Activated CD8-positive, alpha-beta T cell treated with anti-CD3 and anti-CD28 coated beads for 36 hours (primary cell): ENCODE measurements around the gene GNA14. TPM values are rescaled to one million over a fixed set of nuclear protein-coding genes. Genes with fewer than 3 reads are reported as not detected.

ENCODE experiments used
- ATAC-seq: fragments of 200-7000 bp; cut with Tn5 transposase; one replicate; pipeline ENCODE4 v1.10.0; 2021; ENCODE audit warnings: mild to moderate bottlenecking, moderate library complexity
- CTCF ChIA-PET: fragments of 350-600 bp; sonication (Branson Sonifier 250); formaldehyde crosslinking; loops from one replicate; lab custom pipeline; 2021; ENCODE audit warnings: antibody characterized with exemption; lab: Charles Lee
- POLR2A ChIA-PET: fragments of 350-600 bp; sonication (Branson Sonifier 250); formaldehyde crosslinking; loops from one replicate; lab custom pipeline; 2021; ENCODE audit warnings: antibody characterized with exemption; lab: Charles Lee
- DNase-seq: peaks from one replicate; pipeline ENCODE4 v3.0.0-alpha.2; 2020
- H3K27ac Mint-ChIP-seq: one replicate; pipeline ENCODE4 v1.8.0; 2021; ENCODE audit warnings: mild to moderate bottlenecking, mixed read lengths
- H3K27me3 Mint-ChIP-seq: one replicate; pipeline ENCODE4 v1.8.0; 2021; ENCODE audit warnings: mixed read lengths
- H3K36me3 Mint-ChIP-seq: one replicate; pipeline ENCODE4 v1.8.0; 2021; ENCODE audit warnings: low read depth, mixed read lengths
- H3K4me1 Mint-ChIP-seq: one replicate; pipeline ENCODE4 v1.8.0; 2021; ENCODE audit warnings: low read depth, mixed read lengths
- H3K4me3 Mint-ChIP-seq: one replicate; pipeline ENCODE4 v1.8.0; 2021; ENCODE audit warnings: mild to moderate bottlenecking, moderate library complexity, mixed read lengths
- H3K9me3 Mint-ChIP-seq: one replicate; pipeline ENCODE4 v1.8.0; 2021; ENCODE audit warnings: mixed read lengths
- CTCF ChIP-seq: fragments of 200-600 bp; IDR thresholded peaks from one replicate; pipeline ENCODE4 v1.8.0; 2022; ENCODE audit warnings: antibody characterized with exemption, mild to moderate bottlenecking
- intact Hi-C: fragments of 100-400 bp; cut with micrococcal nuclease; formaldehyde crosslinking; loops from one replicate; pipeline ENCODE4 v1.10.0; 2022
- total RNA-seq, 2 experiments: library from RNA; stranded (reverse); gene quantifications; one replicate each; pipeline ENCODE4 v1.2.3, GENCODE V29; 2021

GNA14 gene
- total RNA-seq, 2 experiments from 2014 or later = not detected

DNA sequence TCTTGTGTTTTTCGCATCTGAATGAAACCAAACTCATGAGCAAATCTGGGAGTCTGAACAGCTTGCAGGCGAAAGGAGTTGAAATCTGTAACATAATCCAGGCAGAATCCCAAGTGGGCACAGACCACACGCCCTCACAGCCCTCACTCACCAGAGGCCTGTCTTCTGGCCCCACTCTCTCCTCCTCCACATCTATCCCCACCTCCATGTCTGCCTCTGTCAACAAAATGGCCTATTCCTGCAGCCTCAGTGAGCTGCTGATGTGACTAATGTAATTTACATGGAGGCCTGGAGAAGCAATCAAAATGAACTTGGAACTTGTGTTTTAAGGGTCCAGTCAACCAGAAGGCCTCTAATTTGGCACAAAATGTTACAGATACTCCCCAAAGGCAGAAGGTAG lies 136.6 kb downstream of the GNA14 start:
- POLR2A ChIA-PET = no interaction called here
- Mint-ChIP-seq H3K4me3 (no peak overlapping the region), H3K9me3 (no peaks in the 10 kb centered on the region), H3K36me3 (no peaks in the 10 kb centered on the region), H3K27ac (no peak overlapping the region), H3K27me3 (peaks cover 1% of the 10 kb centered on the region), H3K4me1 (peaks cover 6% of the 10 kb centered on the region)
- intact Hi-C loops = no loop called here
- no peak for TF ChIP-seq CTCF
- DNase-seq (no peak), ATAC-seq (no peak)
- CTCF ChIA-PET = no interaction called here

DNA sequence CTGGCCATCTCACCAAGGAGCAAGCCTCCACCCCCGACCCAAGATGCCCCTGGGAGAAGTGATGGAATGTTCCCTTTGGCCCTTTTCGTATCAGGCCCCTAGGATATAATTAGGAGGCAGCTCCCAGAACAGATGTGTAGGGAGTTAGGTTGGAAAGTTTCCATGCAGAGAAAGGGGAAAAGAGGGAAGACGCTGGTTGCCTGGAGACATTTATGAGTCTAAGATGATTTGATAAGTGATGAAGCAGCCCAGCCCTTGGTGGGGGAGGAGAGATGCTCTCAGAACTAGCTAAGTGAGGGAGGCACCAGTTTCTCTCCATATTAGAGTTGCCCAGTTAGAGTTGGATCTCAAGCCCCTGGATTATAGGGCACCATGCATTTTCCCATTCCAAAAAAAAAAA lies 137.5 kb downstream of the GNA14 start:
- no peak for TF ChIP-seq CTCF
- ChIA-PET CTCF (no interaction called here), POLR2A (no interaction called here)
- H3K36me3 Mint-ChIP-seq = no peaks in the 10 kb centered on the region
- H3K4me3 Mint-ChIP-seq = no peak overlapping the region
- no peak for DNase-seq
- H3K9me3 Mint-ChIP-seq = no peaks in the 10 kb centered on the region
- no peak overlapping the region for H3K27ac Mint-ChIP-seq
- intact Hi-C loops = no loop called here
- ATAC-seq = no peak
- H3K4me1 Mint-ChIP-seq = peaks cover 6% of the 10 kb centered on the region
- H3K27me3 Mint-ChIP-seq = peaks cover 1% of the 10 kb centered on the region

- ChIA-PET CTCF (interaction anchor here (1.2 to 2.2 kb wide), 2 partner anchors 19 to 51 kb away, joined by 3 to 5 read pairs; no protein-coding TSS in a partner anchor), POLR2A (no interaction called here)
- no peak overlapping the region for H3K4me3 Mint-ChIP-seq
- peaks cover 1% of the 10 kb centered on the region for H3K27me3 Mint-ChIP-seq
- TF ChIP-seq CTCF = no peak
- H3K9me3 Mint-ChIP-seq = no peaks in the 10 kb centered on the region
- ATAC-seq (no peak), DNase-seq (no peak)
- intact Hi-C loops = no loop called here
- no peaks in the 10 kb centered on the region for H3K4me1 Mint-ChIP-seq
- no peaks in the 10 kb centered on the region for H3K36me3 Mint-ChIP-seq
- no peak overlapping the region for H3K27ac Mint-ChIP-seq
Observed at GRCh38 chr9:77508396-77508795, 139.7 kb downstream of the GNA14 start.

DNA sequence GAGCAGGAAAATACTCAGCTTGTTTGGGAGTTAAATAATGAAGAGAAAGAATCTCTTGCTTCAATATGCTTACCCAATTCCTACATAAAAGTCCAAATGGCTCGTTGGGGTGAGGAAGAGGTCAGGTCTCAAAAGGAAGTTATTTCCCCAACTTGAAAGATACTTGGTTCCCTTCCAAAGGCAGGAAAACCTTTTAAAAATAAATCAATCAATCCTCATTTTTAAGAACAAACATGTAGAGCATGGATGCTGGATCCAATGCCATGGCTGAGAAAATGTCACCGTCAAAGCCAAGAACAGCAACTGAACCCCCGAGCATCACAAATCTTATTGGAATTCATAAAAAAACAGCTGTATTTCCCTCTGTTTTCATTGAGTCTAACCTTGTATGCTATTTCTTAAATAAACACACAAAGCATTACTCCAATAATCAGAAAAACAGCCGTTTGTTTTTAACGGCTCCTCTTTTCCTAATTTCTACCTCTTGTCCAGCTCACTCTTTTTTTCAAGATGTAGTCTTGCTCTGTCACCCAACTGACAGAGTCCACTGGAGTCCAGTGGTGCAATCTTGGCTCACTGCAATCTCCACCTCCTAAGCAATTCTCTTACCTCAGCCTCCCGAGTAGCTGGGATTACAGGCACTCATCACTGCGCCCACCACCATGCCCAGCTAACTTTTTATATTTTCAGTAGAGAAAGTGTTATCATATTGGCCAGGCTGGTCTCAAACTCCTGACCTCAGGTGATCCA lies 140.7 kb downstream of the GNA14 start:
- no peak for DNase-seq
- ATAC-seq = no peak
- intact Hi-C loops = no loop called here
- Mint-ChIP-seq H3K4me3 (no peak overlapping the region), H3K9me3 (no peaks in the 10 kb centered on the region), H3K36me3 (no peaks in the 10 kb centered on the region), H3K4me1 (no peaks in the 10 kb centered on the region), H3K27ac (no peak overlapping the region), H3K27me3 (peaks cover 1% of the 10 kb centered on the region)
- ChIA-PET POLR2A (no interaction called here), CTCF (interaction anchor here (1.2 to 2.2 kb wide), 2 partner anchors 10 to 50 kb away, joined by 3 to 5 read pairs; no protein-coding TSS in a partner anchor)
- TF ChIP-seq CTCF = no peak

DNA sequence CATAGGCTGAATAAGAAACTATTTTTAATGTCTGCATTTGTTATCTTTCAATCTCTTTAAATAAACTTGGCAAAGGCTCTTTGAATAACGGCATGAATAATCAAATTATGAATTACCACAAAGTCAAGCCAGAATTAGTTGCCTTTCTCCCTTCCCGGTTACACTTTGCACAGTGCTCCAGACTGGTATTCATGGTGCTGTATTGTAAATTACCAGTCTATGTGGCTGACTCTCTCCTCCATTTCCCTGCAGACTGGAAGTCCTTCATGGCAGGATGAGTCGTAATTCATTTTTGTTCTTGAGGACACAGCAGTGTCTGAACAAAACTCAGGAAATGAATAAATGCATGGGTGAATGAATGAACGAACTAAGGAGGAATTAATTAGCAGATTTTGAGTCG lies 142.9 kb downstream of the GNA14 start:
- Mint-ChIP-seq H3K9me3 (no peaks in the 10 kb centered on the region), H3K27me3 (peaks cover 1% of the 10 kb centered on the region), H3K4me1 (no peaks in the 10 kb centered on the region), H3K4me3 (no peak overlapping the region), H3K36me3 (no peaks in the 10 kb centered on the region), H3K27ac (no peak overlapping the region)
- POLR2A ChIA-PET = no interaction called here
- CTCF ChIA-PET = no interaction called here
- no peak for TF ChIP-seq CTCF
- ATAC-seq (no peak), DNase-seq (no peak)
- intact Hi-C loops = no loop called here
